Measurements from ENCODE around the gene BDH1.

DNA sequence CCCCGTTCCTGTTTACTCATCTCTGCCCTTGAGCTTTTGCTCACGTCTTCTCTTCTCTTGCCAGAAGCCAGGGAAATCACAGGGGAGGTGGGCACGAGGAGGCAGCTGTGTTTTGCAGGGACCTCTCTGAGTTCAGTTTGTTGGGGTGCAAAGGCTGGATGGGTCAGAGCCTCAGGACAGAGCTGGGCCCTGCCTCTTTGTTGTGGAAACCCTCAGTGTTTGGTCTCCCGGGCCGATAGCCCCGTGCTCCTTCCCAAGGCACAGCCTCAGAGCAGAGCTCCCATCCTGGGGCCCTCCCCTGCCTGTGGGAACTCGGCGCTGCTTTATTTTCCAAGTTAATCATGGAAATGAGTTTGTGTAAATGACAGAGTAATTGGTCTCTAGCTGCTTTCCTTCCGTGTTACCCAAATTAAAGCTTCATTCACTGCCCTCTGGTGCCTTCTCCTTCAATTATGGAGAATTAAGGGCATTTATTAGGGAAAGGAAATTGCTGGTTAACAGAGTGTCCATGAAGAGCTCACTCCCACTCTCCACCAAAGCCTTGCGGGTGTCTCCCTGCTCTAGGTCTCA, 40.9 kb downstream of the BDH1 start:
- TF ChIP-seq, protein P1, sequence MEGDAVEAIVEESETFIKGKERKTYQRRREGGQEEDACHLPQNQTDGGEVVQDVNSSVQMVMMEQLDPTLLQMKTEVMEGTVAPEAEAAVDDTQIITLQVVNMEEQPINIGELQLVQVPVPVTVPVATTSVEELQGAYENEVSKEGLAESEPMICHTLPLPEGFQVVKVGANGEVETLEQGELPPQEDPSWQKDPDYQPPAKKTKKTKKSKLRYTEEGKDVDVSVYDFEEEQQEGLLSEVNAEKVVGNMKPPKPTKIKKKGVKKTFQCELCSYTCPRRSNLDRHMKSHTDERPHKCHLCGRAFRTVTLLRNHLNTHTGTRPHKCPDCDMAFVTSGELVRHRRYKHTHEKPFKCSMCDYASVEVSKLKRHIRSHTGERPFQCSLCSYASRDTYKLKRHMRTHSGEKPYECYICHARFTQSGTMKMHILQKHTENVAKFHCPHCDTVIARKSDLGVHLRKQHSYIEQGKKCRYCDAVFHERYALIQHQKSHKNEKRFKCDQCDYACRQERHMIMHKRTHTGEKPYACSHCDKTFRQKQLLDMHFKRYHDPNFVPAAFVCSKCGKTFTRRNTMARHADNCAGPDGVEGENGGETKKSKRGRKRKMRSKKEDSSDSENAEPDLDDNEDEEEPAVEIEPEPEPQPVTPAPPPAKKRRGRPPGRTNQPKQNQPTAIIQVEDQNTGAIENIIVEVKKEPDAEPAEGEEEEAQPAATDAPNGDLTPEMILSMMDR (conservative IDR thresholded peaks at IDR 0.05; ENCODE audit: low read depth, low read length): no peak
- no peak for TF ChIP-seq EZH2 (IDR thresholded peaks at IDR 0.05; ENCODE audit: borderline replicate concordance, low read depth, low read length, poor library complexity, severe bottlenecking)

Data from A673 (cell line).